GM12872 (cell line): Measurements from ENCODE around the gene LRRC47.

Experiments used
- TF ChIP-seq, protein P1 (sequence below): IDR thresholded peaks from 3 replicates; pipeline ENCODE4 v1.5.1; 2011; ENCODE audit warnings: low read depth, mild to moderate bottlenecking, low read length, moderate library complexity; ENCODE audit not compliant: insufficient read depth

LRRC47 gene

GRCh38 chr1:3834701-3835100 lies 38.4 kb upstream of the LRRC47 start:
- TF ChIP-seq, protein P1, sequence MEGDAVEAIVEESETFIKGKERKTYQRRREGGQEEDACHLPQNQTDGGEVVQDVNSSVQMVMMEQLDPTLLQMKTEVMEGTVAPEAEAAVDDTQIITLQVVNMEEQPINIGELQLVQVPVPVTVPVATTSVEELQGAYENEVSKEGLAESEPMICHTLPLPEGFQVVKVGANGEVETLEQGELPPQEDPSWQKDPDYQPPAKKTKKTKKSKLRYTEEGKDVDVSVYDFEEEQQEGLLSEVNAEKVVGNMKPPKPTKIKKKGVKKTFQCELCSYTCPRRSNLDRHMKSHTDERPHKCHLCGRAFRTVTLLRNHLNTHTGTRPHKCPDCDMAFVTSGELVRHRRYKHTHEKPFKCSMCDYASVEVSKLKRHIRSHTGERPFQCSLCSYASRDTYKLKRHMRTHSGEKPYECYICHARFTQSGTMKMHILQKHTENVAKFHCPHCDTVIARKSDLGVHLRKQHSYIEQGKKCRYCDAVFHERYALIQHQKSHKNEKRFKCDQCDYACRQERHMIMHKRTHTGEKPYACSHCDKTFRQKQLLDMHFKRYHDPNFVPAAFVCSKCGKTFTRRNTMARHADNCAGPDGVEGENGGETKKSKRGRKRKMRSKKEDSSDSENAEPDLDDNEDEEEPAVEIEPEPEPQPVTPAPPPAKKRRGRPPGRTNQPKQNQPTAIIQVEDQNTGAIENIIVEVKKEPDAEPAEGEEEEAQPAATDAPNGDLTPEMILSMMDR, result no peak

- TF ChIP-seq, protein P1, result no peak
These were observed 35.4 kb upstream of the LRRC47 start for GRCh38 chr1:3831689-3832088.

- TF ChIP-seq, protein P1, result no peak
These were observed 32.1 kb upstream of the LRRC47 start for GRCh38 chr1:3828391-3828790.

GRCh38 chr1:3827813-3828307 lies 31.6 kb upstream of the LRRC47 start:
- TF ChIP-seq, protein P1, result no peak

DNA sequence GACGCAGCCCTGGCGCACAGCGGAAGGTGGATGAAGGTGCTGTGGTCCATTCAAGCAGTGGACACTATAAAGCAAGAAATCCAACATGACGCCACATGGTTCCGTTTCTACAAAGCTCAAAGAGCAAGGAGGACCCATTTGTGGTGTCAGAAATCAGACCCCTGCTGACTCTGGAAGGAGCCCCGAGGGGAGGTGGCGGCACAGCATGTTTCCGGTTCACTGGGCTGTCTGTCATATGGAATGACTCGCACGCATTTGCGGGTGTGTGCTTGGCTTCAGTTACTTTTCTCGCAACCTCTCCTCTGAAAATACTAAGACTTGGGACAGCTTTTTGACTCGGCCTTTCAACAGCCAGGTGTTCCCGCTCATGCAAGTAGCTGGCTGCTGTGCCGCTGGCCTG lies 29.1 kb upstream of the LRRC47 start:
- TF ChIP-seq, protein P1, result no peak

DNA sequence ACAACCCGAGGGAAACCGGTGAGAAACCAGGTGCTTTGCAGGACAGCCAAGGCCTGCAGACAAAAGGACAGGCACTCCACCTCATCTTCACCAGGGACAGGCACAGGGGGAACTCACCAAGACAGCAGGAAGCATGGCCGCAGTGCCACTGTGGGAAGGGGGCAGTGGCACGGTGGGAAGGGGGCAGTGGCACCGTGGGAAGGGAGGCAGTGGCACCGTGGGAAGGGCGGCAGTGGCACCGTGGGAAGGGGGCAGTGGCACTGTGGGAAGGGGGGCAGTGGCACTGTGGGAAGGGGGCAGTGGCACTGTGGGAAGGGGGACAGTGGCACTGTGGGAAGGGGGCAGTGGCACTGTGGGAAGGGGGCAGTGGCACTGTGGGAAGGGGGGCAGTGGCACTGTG lies 28.4 kb upstream of the LRRC47 start:
- TF ChIP-seq, protein P1, result no peak

- TF ChIP-seq, protein P1, result no peak
These were observed 26.1 kb upstream of the LRRC47 start for GRCh38 chr1:3822421-3822820.
